HEK293T (cell line): Measurements from ENCODE around the gene OR2AK2.
"Not testable (repeated sequence)": the region's sequence is repeated elsewhere in the genome, so short reads cannot be mapped to it uniquely, and the experiment has no call there.

Source experiments
- CTCF ChIA-PET: fragments of 350-600 bp; formaldehyde crosslinking; extraction: SDS; loops from one replicate; lab custom pipeline; 2021; ENCODE audit warnings: antibody characterized with exemption, inconsistent platforms; lab: Yijun Ruan, JAX
- POLR2A ChIA-PET: fragments of 350-600 bp; formaldehyde crosslinking; extraction: SDS; loops from one replicate; lab custom pipeline; 2020; ENCODE audit warnings: antibody characterized with exemption, inconsistent platforms; lab: Yijun Ruan, JAX
- DNase-seq: peaks from one replicate; pipeline ENCODE4 v3.0.0; 2012; ENCODE audit warnings: mixed read lengths; ENCODE audit errors: extremely low spot score
- ARNT ChIP-seq: fragments of 450-650 bp; IDR thresholded peaks from 2 replicates; pipeline ENCODE4 v1.6.1; 2017; ENCODE audit warnings: mild to moderate bottlenecking
- BHLHE40 ChIP-seq: fragments of 450-650 bp; IDR thresholded peaks from 2 replicates; pipeline ENCODE4 v1.6.1; 2016; ENCODE audit warnings: mild to moderate bottlenecking, moderate library complexity, borderline replicate concordance
- CTBP1 ChIP-seq: fragments of 450-650 bp; IDR thresholded peaks from 2 replicates; pipeline ENCODE4 v1.6.1; 2016; ENCODE audit warnings: borderline replicate concordance
- ELF4 ChIP-seq: fragments of 450-650 bp; IDR thresholded peaks from 2 replicates; pipeline ENCODE4 v1.6.1; 2017; ENCODE audit warnings: antibody characterized with exemption
- FOXA1 ChIP-seq: fragments of 450-650 bp; IDR thresholded peaks from 2 replicates; pipeline ENCODE4 v1.6.1; 2016; ENCODE audit warnings: mild to moderate bottlenecking
- FOXK2 ChIP-seq: fragments of 450-650 bp; IDR thresholded peaks from 2 replicates; pipeline ENCODE4 v1.6.1; 2016; ENCODE audit warnings: mild to moderate bottlenecking
- FOXM1 ChIP-seq: fragments of 450-650 bp; IDR thresholded peaks from 2 replicates; pipeline ENCODE4 v1.6.1; 2017; ENCODE audit warnings: mild to moderate bottlenecking, borderline replicate concordance
- HDGF ChIP-seq: fragments of 450-650 bp; IDR thresholded peaks from 2 replicates; pipeline ENCODE4 v1.6.1; 2017; ENCODE audit warnings: antibody characterized with exemption, borderline replicate concordance
- L3MBTL2 ChIP-seq: fragments of 450-650 bp; conservative IDR thresholded peaks from 2 replicates; pipeline ENCODE4 v1.6.1; 2016; ENCODE audit warnings: mild to moderate bottlenecking
- LEF1 ChIP-seq: fragments of 450-650 bp; IDR thresholded peaks from 2 replicates; pipeline ENCODE4 v1.6.1; 2017; ENCODE audit warnings: mild to moderate bottlenecking, borderline replicate concordance
- NFRKB ChIP-seq: fragments of 450-650 bp; IDR thresholded peaks from 2 replicates; pipeline ENCODE4 v1.6.1; 2016; ENCODE audit warnings: mild to moderate bottlenecking, moderate library complexity
- SP1 ChIP-seq: fragments of 450-650 bp; IDR thresholded peaks from 2 replicates; pipeline ENCODE4 v1.6.1; 2017
- SUZ12 ChIP-seq: fragments of 450-650 bp; IDR thresholded peaks from 2 replicates; pipeline ENCODE4 v1.6.1; 2016; ENCODE audit warnings: mild to moderate bottlenecking
- TARDBP ChIP-seq: fragments of 450-650 bp; IDR thresholded peaks from 2 replicates; pipeline ENCODE4 v1.6.1; 2016
- ZNF384 ChIP-seq: fragments of 450-650 bp; IDR thresholded peaks from 2 replicates; pipeline ENCODE4 v1.6.1; 2016
- TF ChIP-seq, protein P1 (sequence below): fragments of 450-650 bp; IDR thresholded peaks from 2 replicates; pipeline ENCODE4 v1.6.1; 2016

OR2AK2 gene

DNA sequence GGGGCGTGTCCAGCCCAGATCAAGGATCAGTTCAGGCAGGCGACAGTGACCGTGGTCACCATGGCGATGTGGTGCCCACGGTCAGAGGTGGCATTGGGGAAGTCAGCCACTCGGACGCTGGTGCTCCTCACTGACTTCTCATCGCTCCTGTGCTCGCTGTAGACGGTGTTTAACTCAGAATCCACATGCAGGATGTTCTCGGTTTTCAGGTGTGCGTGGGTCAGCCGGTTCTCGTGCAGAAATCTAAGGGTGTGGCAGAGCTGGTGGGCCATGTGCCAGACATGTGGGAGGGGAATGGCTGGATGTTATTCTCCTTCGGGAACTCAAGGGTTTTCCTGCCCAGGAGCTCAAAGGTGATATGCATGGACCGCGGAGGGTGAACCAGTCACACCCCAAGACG, 28.6 kb upstream of the OR2AK2 start:
- ChIA-PET POLR2A (no interaction called here), CTCF (no interaction called here)
- TF ChIP-seq FOXA1 = no peak
- TF ChIP-seq SP1 = no peak
- TF ChIP-seq CTBP1 = no peak
- no peak for TF ChIP-seq TARDBP
- no peak for TF ChIP-seq FOXK2
- TF ChIP-seq LEF1 = no peak
- no peak for DNase-seq

DNA sequence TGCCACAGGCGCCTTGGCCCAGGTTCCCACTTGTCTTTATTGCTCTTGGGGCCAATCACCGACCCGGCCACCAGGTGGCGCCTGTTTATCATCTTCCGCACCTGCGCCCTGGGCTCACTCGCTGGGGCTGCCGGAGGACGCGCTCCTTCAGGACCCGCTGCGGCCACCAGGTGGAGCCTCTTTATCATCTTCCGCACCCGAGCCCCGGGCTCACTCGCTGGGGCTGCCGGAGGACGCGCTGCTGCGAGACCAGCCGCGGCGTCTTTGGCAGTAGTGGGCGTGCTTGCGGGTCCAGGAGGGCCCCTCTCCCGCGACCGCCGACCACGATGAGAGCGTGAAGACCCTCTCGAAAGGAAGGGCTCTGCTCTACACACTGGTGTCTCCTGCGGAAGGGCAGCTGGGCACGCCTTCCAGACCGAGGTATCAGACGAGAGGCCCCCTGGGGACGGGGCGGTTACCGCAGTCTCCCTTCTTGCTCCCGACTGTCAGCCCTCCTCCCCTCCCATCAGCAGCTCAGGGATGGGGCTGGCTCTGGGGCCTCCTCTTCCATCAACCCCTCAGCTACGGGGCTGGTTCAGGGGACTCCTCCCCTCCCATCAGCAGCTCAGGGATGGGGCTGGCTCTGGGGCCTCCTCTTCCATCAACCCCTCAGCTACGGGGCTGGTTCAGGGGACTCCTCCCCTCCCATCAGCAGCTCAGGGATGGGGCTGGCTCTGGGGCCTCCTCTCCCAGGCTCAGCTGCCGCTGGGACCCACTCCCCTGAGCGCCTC, 27.9 kb upstream of the OR2AK2 start:
- CTCF ChIA-PET, POLR2A ChIA-PET: not testable (repeated sequence)
- DNase-seq = peak; percentile 70

DNA sequence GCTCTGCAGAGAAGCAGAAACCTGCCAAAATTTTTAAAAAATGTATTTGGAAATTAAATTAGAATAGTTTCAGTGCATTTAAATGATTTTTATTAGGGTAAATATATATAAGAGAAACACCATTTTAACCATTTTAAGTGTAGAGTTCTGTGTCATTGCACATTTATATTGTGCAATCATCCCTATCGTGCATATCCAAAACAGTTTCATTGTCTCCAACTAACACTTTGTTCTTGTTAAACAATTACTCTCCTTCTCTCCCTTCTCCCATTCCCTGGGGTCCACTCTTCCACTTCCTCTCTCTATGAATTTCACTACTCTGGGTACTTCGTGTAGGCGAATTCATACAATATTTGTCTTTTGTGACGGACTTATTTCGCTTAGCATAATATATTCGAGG, 22.4 kb upstream of the OR2AK2 start:
- no peak for TF ChIP-seq ARNT
- TF ChIP-seq ZNF384 = no peak
- TF ChIP-seq NFRKB = no peak
- no peak for TF ChIP-seq CTBP1
- TF ChIP-seq LEF1 = no peak
- TF ChIP-seq, protein P1, sequence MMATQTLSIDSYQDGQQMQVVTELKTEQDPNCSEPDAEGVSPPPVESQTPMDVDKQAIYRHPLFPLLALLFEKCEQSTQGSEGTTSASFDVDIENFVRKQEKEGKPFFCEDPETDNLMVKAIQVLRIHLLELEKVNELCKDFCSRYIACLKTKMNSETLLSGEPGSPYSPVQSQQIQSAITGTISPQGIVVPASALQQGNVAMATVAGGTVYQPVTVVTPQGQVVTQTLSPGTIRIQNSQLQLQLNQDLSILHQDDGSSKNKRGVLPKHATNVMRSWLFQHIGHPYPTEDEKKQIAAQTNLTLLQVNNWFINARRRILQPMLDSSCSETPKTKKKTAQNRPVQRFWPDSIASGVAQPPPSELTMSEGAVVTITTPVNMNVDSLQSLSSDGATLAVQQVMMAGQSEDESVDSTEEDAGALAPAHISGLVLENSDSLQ = no peak
- TF ChIP-seq FOXA1 = no peak
- no peak for TF ChIP-seq ELF4
- no peak for TF ChIP-seq TARDBP
- TF ChIP-seq HDGF = no peak
- no peak for TF ChIP-seq L3MBTL2
- no peak for TF ChIP-seq FOXM1
- no peak for TF ChIP-seq SUZ12
- no peak for TF ChIP-seq SP1
- TF ChIP-seq BHLHE40 = no peak
- TF ChIP-seq FOXK2 = no peak
- ChIA-PET POLR2A (no interaction called here), CTCF (no interaction called here)
- no peak for DNase-seq

DNA sequence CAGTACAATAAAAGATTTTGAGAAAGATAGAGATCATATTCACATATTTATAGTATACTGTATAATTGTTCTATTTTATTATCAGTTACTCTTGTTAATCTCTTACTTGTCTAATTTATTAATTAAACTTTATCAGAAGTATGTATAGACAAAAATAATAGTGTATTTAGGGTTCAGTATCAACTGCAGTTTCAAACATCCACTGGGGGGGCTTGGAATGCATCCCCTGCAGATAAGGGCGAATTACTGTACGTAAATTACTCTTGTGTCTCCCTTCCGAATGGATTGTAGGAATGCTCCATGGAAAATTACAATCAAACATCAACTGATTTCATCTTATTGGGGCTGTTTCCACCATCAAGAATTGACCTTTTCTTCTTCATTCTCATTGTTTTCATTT, 16.5 kb upstream of the OR2AK2 start, which contains the start of gene OR2L8:
TSS of gene OR2L8 (plus strand) at position 301 of the 400 bp plus-strand sequence. CDS start at position 301, 0 bp downstream.
- no peak for DNase-seq
- TF ChIP-seq FOXM1 (no peak), ARNT (no peak), ELF4 (no peak), TARDBP (no peak), FOXA1 (no peak), BHLHE40 (no peak), HDGF (no peak), SUZ12 (no peak)
- TF ChIP-seq, protein P1 = no peak
- POLR2A ChIA-PET = no interaction called here
- CTCF ChIA-PET = no interaction called here

DNA sequence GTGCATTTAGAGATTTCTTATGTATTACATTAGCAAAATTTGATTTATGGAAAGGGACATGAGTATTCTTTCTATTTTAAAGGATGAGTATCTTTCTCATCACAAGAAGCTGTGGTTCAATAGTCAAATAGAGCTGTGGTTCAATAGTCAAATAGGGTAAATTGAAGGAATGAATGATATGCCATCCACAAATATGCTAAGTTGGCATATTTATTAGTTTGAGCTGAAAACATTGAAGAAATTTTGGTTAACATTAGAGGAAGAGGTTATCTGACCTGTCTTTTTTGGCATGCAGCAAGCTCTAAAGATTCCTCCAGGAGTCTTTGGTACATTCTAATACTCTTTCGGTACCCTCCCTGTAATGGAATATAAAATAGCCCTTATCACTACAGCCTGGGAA, 11.6 kb upstream of the OR2AK2 start:
- ChIA-PET CTCF (no interaction called here), POLR2A (no interaction called here)
- TF ChIP-seq ELF4 (no peak), BHLHE40 (no peak), ARNT (no peak), LEF1 (no peak), FOXM1 (no peak), SUZ12 (no peak), SP1 (no peak), CTBP1 (no peak), ZNF384 (no peak), FOXA1 (no peak), FOXK2 (no peak), NFRKB (no peak), L3MBTL2 (no peak), HDGF (no peak), TARDBP (no peak)
- TF ChIP-seq, protein P1 = no peak
- no peak for DNase-seq

DNA sequence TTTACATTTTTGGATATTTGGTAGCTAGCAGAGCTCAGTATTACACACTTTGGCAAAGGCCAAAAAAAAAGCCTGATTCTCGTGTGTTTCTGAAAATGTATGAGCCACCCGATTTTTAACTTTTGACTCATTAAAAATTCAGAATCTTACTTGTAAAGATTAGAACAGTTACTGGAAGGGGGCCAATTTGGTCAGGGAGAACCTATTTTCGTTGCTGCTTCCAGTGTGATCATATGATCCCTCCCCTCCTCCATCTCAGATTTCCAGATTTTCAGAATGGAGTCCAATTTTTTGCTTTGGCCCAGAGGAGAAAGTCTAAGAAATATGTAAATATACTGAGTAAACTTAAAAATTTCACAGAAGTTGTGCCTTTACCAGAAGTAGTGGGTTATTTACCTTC, 3.2 kb upstream of the OR2AK2 start:
- ChIA-PET CTCF (no interaction called here), POLR2A (no interaction called here)
- TF ChIP-seq LEF1 (no peak), FOXK2 (no peak), TARDBP (no peak), ZNF384 (no peak), ARNT (no peak), SUZ12 (no peak), L3MBTL2 (no peak), CTBP1 (no peak), FOXA1 (no peak), BHLHE40 (no peak), HDGF (no peak), ELF4 (no peak), FOXM1 (no peak), NFRKB (no peak), SP1 (no peak)
- TF ChIP-seq, protein P1 = no peak
- DNase-seq = no peak
